OCI-LY7 (cell line): ENCODE data around the gene KCTD10.

Experiments used
- CTCF ChIP-seq: fragments of 200-600 bp; sonication (generic); conservative IDR thresholded peaks from 2 replicates; pipeline ENCODE4 v1.5.1; 2014; ENCODE audit warnings: mild to moderate bottlenecking, antibody characterized with exemption, low read length, moderate library complexity, mixed read lengths
- EZH2phosphoT487 ChIP-seq: fragments of 200-600 bp; sonication (generic); IDR thresholded peaks from 2 replicates; pipeline ENCODE4 v1.6.1; 2018; ENCODE audit warnings: low read depth, borderline replicate concordance, mild to moderate bottlenecking, mixed run types, antibody characterized with exemption, low read length, moderate library complexity, mixed read lengths

GRCh38 chr12:109448272-109448671, 28.8 kb downstream of the KCTD10 start:
- TF ChIP-seq CTCF: no peak
- no peak for TF ChIP-seq EZH2phosphoT487
